Measurements from ENCODE around the gene LDB2.

GRCh38 chr4:16900325-16900724, 1.9 kb upstream of the LDB2 start:
- TF ChIP-seq CTCF (IDR thresholded peaks at IDR 0.05) (no peak), EZH2 (IDR thresholded peaks at IDR 0.05; ENCODE audit: borderline replicate concordance, insufficient read depth, low read depth, low read length, poor library complexity, severe bottlenecking) (no peak)
